ENCODE results near the gene FANCB.

GRCh38 chrX:14913241-14913640 lies 40.4 kb upstream of the FANCB start:
- TF ChIP-seq POLR2A (IDR thresholded peaks at IDR 0.05) (no peak), POLR2AphosphoS5 (IDR thresholded peaks at IDR 0.05; ENCODE audit: insufficient read depth in 1 of 2, low read depth in 1 of 2) (no peak), CTCF (IDR thresholded peaks at IDR 0.05) (no peak)

Measured in vagina (tissue), 2 donors.